ENCODE measurements around the gene RAD9A. TPM values are rescaled to one million over a fixed set of nuclear protein-coding genes. Genes with fewer than 3 reads are reported as not detected.

Gene RAD9A
- total and polyA plus RNA-seq, 9 of the 15 experiments (the other 6 are each of a cell fraction or from before 2014, with no cell fraction given), result 1.4 to 41.2 (median 16.1) TPM

DNA sequence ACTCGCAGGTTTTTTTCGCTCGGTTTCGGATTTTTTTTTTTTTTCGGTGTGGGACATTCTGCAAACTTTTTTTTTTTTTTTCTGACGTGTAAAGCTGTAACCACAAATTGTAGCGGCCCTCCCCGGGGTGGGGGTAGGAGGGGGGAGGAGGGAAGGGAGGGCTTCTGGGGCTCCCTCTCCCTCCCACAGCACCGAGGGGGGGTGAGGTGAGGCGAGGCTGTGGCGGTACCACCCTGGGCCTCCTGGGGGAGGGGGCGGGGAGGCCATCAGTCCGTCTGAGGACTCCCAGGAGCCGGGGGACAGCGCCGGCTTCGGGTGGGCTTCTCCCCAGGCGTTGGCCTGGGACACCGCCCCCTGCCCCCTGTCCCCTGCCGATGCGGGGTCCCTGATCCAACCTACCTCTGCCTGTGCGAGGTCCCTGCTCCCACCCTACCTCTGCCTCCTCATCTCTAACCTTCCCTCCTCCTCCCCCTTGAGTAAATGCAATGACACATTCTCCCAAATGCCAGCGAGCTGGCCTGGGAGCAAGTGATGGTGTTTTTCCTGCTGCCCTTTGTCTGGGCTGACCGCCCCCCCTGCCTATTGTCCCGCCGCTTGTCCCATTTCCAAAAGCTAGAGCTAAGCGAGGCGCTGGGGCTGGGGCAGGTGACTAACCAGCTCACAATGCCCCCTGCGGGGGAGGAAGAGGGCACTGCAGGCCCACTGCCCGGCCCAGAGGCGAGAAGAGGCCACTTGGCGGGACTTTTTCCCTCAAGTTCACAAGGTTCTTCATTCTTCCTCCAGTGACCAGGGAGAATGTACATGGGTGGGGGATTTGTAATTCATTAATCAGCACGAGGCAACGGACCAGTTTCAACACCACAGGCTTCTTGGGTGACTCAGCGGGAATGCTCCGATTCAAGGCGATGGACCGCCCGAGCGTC is 17.9 kb upstream of the RAD9A start (continued):
- TF ChIP-seq ZFPM2 (CRISPR knock-in tag; IDR thresholded peaks at IDR 0.05), result no peak
- peak; percentile 60; the same call in 1 of the 2 replicates for TF ChIP-seq MYC (IDR thresholded peaks at IDR 0.05; ENCODE audit: low read depth, low read length)
- no peak; the same call in 1 of the 2 replicates for TF ChIP-seq MYC (CRISPR knock-in tag; IDR thresholded peaks at IDR 0.05; ENCODE audit: borderline replicate concordance, low read depth)
- TF ChIP-seq, protein P1, sequence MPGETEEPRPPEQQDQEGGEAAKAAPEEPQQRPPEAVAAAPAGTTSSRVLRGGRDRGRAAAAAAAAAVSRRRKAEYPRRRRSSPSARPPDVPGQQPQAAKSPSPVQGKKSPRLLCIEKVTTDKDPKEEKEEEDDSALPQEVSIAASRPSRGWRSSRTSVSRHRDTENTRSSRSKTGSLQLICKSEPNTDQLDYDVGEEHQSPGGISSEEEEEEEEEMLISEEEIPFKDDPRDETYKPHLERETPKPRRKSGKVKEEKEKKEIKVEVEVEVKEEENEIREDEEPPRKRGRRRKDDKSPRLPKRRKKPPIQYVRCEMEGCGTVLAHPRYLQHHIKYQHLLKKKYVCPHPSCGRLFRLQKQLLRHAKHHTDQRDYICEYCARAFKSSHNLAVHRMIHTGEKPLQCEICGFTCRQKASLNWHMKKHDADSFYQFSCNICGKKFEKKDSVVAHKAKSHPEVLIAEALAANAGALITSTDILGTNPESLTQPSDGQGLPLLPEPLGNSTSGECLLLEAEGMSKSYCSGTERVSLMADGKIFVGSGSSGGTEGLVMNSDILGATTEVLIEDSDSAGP (CRISPR knock-in tag; IDR thresholded peaks at IDR 0.05), result no peak
- TF ChIP-seq PHF21A (IDR thresholded peaks at IDR 0.05; ENCODE audit: borderline replicate concordance, low read depth), result 0 out of 2 replicates have a peak, but pooled peaks have one; percentile 14
- TF ChIP-seq SPI1 (IDR thresholded peaks at IDR 0.05; ENCODE audit: borderline replicate concordance, low read depth, low read length), result no peak
- no peak for TF ChIP-seq PTTG1 (tag; IDR thresholded peaks at IDR 0.05; ENCODE audit: low read depth)
- TF ChIP-seq, protein P2, sequence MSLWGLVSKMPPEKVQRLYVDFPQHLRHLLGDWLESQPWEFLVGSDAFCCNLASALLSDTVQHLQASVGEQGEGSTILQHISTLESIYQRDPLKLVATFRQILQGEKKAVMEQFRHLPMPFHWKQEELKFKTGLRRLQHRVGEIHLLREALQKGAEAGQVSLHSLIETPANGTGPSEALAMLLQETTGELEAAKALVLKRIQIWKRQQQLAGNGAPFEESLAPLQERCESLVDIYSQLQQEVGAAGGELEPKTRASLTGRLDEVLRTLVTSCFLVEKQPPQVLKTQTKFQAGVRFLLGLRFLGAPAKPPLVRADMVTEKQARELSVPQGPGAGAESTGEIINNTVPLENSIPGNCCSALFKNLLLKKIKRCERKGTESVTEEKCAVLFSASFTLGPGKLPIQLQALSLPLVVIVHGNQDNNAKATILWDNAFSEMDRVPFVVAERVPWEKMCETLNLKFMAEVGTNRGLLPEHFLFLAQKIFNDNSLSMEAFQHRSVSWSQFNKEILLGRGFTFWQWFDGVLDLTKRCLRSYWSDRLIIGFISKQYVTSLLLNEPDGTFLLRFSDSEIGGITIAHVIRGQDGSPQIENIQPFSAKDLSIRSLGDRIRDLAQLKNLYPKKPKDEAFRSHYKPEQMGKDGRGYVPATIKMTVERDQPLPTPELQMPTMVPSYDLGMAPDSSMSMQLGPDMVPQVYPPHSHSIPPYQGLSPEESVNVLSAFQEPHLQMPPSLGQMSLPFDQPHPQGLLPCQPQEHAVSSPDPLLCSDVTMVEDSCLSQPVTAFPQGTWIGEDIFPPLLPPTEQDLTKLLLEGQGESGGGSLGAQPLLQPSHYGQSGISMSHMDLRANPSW (CRISPR knock-in tag; IDR thresholded peaks at IDR 0.05), result 0 out of 2 replicates have a peak, but pooled peaks have one; percentile 58
- TF ChIP-seq ZNF507 (tag; conservative IDR thresholded peaks at IDR 0.05), result no peak
- no peak for TF ChIP-seq SIX5 (IDR thresholded peaks at IDR 0.05; ENCODE audit: borderline replicate concordance in 1 of 2, insufficient read depth in 1 of 2, low read depth in 1 of 2, low read length in 2 of 2)
- TF ChIP-seq, protein P3, sequence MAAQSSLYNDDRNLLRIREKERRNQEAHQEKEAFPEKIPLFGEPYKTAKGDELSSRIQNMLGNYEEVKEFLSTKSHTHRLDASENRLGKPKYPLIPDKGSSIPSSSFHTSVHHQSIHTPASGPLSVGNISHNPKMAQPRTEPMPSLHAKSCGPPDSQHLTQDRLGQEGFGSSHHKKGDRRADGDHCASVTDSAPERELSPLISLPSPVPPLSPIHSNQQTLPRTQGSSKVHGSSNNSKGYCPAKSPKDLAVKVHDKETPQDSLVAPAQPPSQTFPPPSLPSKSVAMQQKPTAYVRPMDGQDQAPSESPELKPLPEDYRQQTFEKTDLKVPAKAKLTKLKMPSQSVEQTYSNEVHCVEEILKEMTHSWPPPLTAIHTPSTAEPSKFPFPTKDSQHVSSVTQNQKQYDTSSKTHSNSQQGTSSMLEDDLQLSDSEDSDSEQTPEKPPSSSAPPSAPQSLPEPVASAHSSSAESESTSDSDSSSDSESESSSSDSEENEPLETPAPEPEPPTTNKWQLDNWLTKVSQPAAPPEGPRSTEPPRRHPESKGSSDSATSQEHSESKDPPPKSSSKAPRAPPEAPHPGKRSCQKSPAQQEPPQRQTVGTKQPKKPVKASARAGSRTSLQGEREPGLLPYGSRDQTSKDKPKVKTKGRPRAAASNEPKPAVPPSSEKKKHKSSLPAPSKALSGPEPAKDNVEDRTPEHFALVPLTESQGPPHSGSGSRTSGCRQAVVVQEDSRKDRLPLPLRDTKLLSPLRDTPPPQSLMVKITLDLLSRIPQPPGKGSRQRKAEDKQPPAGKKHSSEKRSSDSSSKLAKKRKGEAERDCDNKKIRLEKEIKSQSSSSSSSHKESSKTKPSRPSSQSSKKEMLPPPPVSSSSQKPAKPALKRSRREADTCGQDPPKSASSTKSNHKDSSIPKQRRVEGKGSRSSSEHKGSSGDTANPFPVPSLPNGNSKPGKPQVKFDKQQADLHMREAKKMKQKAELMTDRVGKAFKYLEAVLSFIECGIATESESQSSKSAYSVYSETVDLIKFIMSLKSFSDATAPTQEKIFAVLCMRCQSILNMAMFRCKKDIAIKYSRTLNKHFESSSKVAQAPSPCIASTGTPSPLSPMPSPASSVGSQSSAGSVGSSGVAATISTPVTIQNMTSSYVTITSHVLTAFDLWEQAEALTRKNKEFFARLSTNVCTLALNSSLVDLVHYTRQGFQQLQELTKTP (IDR thresholded peaks at IDR 0.05; ENCODE audit: low read depth in 1 of 2, partially characterized antibody in 2 of 2), result no peak
- no peak for TF ChIP-seq BCL6 (CRISPR knock-in tag; IDR thresholded peaks at IDR 0.05)
- no peak for TF ChIP-seq ZNF717 (CRISPR knock-in tag; IDR thresholded peaks at IDR 0.05)
- TF ChIP-seq, protein P4, sequence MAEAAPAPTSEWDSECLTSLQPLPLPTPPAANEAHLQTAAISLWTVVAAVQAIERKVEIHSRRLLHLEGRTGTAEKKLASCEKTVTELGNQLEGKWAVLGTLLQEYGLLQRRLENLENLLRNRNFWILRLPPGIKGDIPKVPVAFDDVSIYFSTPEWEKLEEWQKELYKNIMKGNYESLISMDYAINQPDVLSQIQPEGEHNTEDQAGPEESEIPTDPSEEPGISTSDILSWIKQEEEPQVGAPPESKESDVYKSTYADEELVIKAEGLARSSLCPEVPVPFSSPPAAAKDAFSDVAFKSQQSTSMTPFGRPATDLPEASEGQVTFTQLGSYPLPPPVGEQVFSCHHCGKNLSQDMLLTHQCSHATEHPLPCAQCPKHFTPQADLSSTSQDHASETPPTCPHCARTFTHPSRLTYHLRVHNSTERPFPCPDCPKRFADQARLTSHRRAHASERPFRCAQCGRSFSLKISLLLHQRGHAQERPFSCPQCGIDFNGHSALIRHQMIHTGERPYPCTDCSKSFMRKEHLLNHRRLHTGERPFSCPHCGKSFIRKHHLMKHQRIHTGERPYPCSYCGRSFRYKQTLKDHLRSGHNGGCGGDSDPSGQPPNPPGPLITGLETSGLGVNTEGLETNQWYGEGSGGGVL (CRISPR knock-in tag; IDR thresholded peaks at IDR 0.05), result no peak
